Measurements from ENCODE around the gene REPS1. TPM values are rescaled to one million over a fixed set of nuclear protein-coding genes. Genes with fewer than 3 reads are reported as not detected.

REPS1 gene
- total and polyA plus RNA-seq, 2 experiments from 2014 or later = 30.0 to 43.1 TPM

DNA sequence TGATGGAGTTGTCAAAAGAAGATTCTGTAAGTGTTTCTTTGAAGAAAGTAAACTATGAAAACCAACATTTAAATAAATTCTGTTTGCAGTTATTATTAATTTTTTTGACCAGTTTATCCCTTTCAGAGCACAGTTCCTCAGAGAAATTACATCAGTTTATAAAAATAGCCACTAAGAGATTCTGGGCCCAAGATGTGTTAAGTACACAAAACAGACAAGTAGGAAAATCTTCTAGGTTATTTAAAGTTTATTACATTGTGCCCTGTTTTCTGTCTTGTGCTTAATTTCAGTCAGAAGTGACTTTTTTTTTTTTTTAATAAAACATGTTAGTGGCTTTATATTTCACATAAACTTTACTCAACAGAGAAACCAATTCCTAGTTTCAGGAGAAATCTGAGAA is 119.9 kb downstream of the REPS1 start:
- no peak for DNase-seq (ENCODE audit: low spot score)

DNA sequence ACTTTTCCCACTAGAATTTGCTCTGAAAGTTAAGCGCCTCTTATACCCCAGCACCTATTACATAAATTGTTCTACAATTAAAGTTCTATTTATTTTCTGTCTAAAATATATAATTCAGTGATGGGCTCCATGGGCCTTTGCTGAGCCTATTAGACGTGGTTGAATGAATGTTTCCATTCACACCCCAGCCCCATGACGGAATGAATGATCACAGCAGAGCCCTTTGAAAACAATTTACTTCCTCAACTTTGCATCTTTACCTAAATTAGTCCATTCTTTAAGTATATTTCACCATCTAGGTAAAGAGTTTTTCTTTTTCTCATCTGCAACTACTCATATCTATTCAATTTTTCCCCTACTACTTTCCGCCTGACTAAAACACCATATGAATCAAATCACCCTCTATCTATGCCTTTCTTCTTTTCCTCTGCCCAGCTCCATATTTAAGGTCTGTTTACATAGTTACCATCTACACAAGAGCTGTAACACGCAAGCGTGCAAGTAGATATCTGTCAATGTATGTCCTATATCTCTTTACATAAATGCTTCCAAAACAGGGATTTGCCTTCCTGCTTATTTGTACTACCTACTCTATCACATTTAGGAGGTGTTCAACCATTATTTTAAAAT is 122.5 kb downstream of the REPS1 start:
- 96% methylated on average over 6 of the region's 6 CpGs for WGBS (ENCODE audit: low lambda C conversion rate, missing lambda C conversion rate)
- Histone ChIP-seq H3K9me3 (ENCODE audit: low read depth) (no peaks in the 10 kb centered on the region), H2AFZ (no peak overlapping the region), H3K79me2 (no peaks in the 10 kb centered on the region), H3K9me2 (replicated peaks; ENCODE audit: insufficient read depth) (no peaks in the 10 kb centered on the region), H3K27ac (no peak overlapping the region), H3K27me3 (no peaks in the 10 kb centered on the region), H3K4me3 (no peak overlapping the region), H4K20me1 (ENCODE audit: insufficient read depth, poor library complexity, severe bottlenecking) (no peaks in the 10 kb centered on the region), H3K36me3 (replicated peaks; ENCODE audit: insufficient read depth, low read depth) (no peaks in the 10 kb centered on the region), H3K4me1 (ENCODE audit: insufficient read depth) (peaks cover 6% of the 10 kb centered on the region), H3K4me2 (no peak overlapping the region)
- no peak for DNase-seq (ENCODE audit: low spot score)
- TF ChIP-seq, protein P1, sequence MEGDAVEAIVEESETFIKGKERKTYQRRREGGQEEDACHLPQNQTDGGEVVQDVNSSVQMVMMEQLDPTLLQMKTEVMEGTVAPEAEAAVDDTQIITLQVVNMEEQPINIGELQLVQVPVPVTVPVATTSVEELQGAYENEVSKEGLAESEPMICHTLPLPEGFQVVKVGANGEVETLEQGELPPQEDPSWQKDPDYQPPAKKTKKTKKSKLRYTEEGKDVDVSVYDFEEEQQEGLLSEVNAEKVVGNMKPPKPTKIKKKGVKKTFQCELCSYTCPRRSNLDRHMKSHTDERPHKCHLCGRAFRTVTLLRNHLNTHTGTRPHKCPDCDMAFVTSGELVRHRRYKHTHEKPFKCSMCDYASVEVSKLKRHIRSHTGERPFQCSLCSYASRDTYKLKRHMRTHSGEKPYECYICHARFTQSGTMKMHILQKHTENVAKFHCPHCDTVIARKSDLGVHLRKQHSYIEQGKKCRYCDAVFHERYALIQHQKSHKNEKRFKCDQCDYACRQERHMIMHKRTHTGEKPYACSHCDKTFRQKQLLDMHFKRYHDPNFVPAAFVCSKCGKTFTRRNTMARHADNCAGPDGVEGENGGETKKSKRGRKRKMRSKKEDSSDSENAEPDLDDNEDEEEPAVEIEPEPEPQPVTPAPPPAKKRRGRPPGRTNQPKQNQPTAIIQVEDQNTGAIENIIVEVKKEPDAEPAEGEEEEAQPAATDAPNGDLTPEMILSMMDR (IDR thresholded peaks at IDR 0.05; ENCODE audit: poor library complexity) = no peak
- no peak for TF ChIP-seq EZH2phosphoT487 (IDR thresholded peaks at IDR 0.05; ENCODE audit: low read depth, severe bottlenecking, unreplicated experiment)
- TF ChIP-seq EZH2 (IDR thresholded peaks at IDR 0.05; ENCODE audit: borderline replicate concordance) = no peak

More for the DNA sequence above, 119.9 kb downstream of the REPS1 start:
- no peaks in the 10 kb centered on the region for H3K9me2 ChIP-seq (replicated peaks; ENCODE audit: insufficient read depth)
- peaks cover 6% of the 10 kb centered on the region for H3K4me1 ChIP-seq (ENCODE audit: insufficient read depth)
- H3K27ac ChIP-seq = peak overlapping the region; percentile 26
- TF ChIP-seq, protein P1 (IDR thresholded peaks at IDR 0.05; ENCODE audit: poor library complexity) = no peak
- TF ChIP-seq EZH2phosphoT487 (IDR thresholded peaks at IDR 0.05; ENCODE audit: low read depth, severe bottlenecking, unreplicated experiment) = no peak
- no peak for TF ChIP-seq EZH2 (IDR thresholded peaks at IDR 0.05; ENCODE audit: borderline replicate concordance)
- H3K9me3 ChIP-seq (ENCODE audit: low read depth) = no peaks in the 10 kb centered on the region
- no peaks in the 10 kb centered on the region for H3K79me2 ChIP-seq
- no peak overlapping the region for H3K4me3 ChIP-seq
- no peaks in the 10 kb centered on the region for H3K36me3 ChIP-seq (replicated peaks; ENCODE audit: insufficient read depth, low read depth)
- no peak overlapping the region for H3K4me2 ChIP-seq
- H4K20me1 ChIP-seq (ENCODE audit: insufficient read depth, poor library complexity, severe bottlenecking) = no peaks in the 10 kb centered on the region
- no peaks in the 10 kb centered on the region for H3K27me3 ChIP-seq
- H2AFZ ChIP-seq = no peak overlapping the region

DNA sequence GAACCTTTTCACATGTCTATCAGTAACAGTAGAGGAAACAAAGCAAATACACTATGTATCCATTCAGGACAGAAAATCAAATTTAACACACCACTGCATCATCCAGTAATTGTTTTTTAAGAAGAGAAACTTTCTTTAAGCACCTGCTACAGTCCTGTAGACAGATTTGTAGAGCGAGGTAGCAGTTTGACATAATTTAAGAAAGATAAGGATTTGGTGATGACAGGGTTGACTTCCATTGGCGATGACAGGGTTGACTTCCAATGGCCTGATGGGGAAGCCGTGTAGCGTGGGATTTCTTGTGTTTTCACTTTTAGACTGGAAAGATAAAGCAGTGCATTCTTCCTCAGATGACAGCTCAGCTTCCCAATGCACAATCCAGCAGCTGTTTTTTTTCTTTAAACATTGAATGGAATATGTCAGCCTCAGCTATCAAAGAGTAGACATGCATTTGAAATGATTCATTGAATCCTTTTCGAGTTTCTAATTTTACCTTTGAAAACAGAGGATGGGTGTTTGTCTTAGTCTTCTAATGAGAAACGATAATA is 123.6 kb downstream of the REPS1 start:
- H2AFZ ChIP-seq = no peak overlapping the region
- H3K27ac ChIP-seq = no peak overlapping the region
- no peak overlapping the region for H3K4me2 ChIP-seq
- H3K9me2 ChIP-seq (replicated peaks; ENCODE audit: insufficient read depth) = no peaks in the 10 kb centered on the region
- no peaks in the 10 kb centered on the region for H3K79me2 ChIP-seq
- H3K9me3 ChIP-seq (ENCODE audit: low read depth) = no peaks in the 10 kb centered on the region
- H3K4me3 ChIP-seq = no peak overlapping the region
- peaks cover 4% of the 10 kb centered on the region for H3K4me1 ChIP-seq (ENCODE audit: insufficient read depth)
- WGBS (ENCODE audit: low lambda C conversion rate, missing lambda C conversion rate) = 66% methylated on average over 6 of the region's 6 CpGs
- no peaks in the 10 kb centered on the region for H3K36me3 ChIP-seq (replicated peaks; ENCODE audit: insufficient read depth, low read depth)
- DNase-seq (ENCODE audit: low spot score) = no peak
- no peaks in the 10 kb centered on the region for H3K27me3 ChIP-seq
- no peaks in the 10 kb centered on the region for H4K20me1 ChIP-seq (ENCODE audit: insufficient read depth, poor library complexity, severe bottlenecking)
- no peak for TF ChIP-seq EZH2 (IDR thresholded peaks at IDR 0.05; ENCODE audit: borderline replicate concordance)
- TF ChIP-seq EZH2phosphoT487 (IDR thresholded peaks at IDR 0.05; ENCODE audit: low read depth, severe bottlenecking, unreplicated experiment) = no peak
- TF ChIP-seq, protein P1 (IDR thresholded peaks at IDR 0.05; ENCODE audit: poor library complexity) = no peak
